Panc1 (cell line): ENCODE results near the gene CDH23.

ENCODE experiments used
- CTCF ChIP-seq: fragments of 450-650 bp; IDR thresholded peaks from 2 replicates; pipeline ENCODE4 v1.5.1; 2017; ENCODE audit warnings: mild to moderate bottlenecking
- REST ChIP-seq, 2 experiments: IDR thresholded peaks; 2 replicates each; pipeline ENCODE4 v1.6.1; 2011 to 2012; ENCODE audit warnings: low read depth in 2 of 2, control low read depth in 1 of 2, low read length in 1 of 2, mild to moderate bottlenecking in 1 of 2, moderate library complexity in 1 of 2; ENCODE audit not compliant: insufficient read depth in 1 of 2

DNA sequence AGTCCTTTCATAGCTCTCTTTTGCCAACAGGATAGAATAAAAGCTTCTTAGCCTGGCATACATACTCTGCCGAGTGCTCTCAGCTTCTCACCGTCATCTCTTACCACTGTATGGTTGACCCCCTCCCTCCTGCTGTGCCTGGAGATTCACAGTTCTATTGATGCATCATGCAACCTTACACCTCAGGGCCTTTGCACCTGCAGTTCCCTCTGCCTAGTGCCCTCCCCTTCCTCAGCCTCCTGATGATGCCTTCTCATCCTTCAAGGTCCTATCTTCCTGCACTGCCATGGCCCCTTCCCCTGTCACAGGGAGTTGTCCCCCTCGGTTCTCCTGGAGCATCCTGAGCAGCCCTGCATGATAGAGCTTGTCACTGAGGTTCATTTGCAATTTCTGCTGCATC lies 81.5 kb downstream of the CDH23 start:
- TF ChIP-seq CTCF (no peak), REST (IDR thresholded peaks at IDR 0.05; ENCODE audit: insufficient read depth in 1 of 2, low read depth in 2 of 2, low read length in 1 of 2) (no peak)
